Osteocyte (in vitro differentiated cells): Measurements from ENCODE around the gene USP37. TPM values are rescaled to one million over a fixed set of nuclear protein-coding genes. Genes with fewer than 3 reads are reported as not detected.

ENCODE experiments used
- DNase-seq: peaks from one replicate; pipeline ENCODE4 v3.0.0; 2021; ENCODE audit warnings: mixed read lengths; ENCODE audit not compliant: unreplicated experiment; ENCODE audit errors: extremely low spot score
- H3K27ac Mint-ChIP-seq: one replicate; pipeline ENCODE4 v1.8.0; 2021; ENCODE audit warnings: mild to moderate bottlenecking, mixed read lengths; ENCODE audit not compliant: unreplicated experiment
- H3K27me3 Mint-ChIP-seq: one replicate; pipeline ENCODE4 v1.8.0; 2021; ENCODE audit warnings: mixed read lengths; ENCODE audit not compliant: unreplicated experiment
- H3K36me3 Mint-ChIP-seq: one replicate; pipeline ENCODE4 v1.8.0; 2021; ENCODE audit warnings: mixed read lengths; ENCODE audit not compliant: unreplicated experiment
- H3K4me1 Mint-ChIP-seq: one replicate; pipeline ENCODE4 v1.8.0; 2021; ENCODE audit warnings: mixed read lengths; ENCODE audit not compliant: unreplicated experiment
- H3K4me3 Mint-ChIP-seq: one replicate; pipeline ENCODE4 v1.8.0; 2021; ENCODE audit warnings: mild to moderate bottlenecking, moderate library complexity, mixed read lengths; ENCODE audit not compliant: unreplicated experiment
- H3K9me3 Mint-ChIP-seq: one replicate; pipeline ENCODE4 v1.8.0; 2021; ENCODE audit warnings: mixed read lengths; ENCODE audit not compliant: unreplicated experiment
- CTCF ChIP-seq: fragments of 200-600 bp; sonication (generic); IDR thresholded peaks from 2 replicates; pipeline ENCODE4 v1.5.0; 2021; ENCODE audit warnings: antibody characterized with exemption, mild to moderate bottlenecking, moderate library complexity
- total RNA-seq: library from RNA; stranded (reverse); gene quantifications from 2 replicates; pipeline ENCODE4 v1.2.1, GENCODE V29; 2021

Gene USP37
- total RNA-seq, 1 donor from 2014 or later: 14.6 TPM

GRCh38 chr2:218434456-218434855, 133.7 kb downstream of the USP37 start:
- Mint-ChIP-seq H3K27me3 (no peaks in the 10 kb centered on the region), H3K27ac (no peak overlapping the region), H3K4me1 (no peaks in the 10 kb centered on the region), H3K9me3 (no peaks in the 10 kb centered on the region), H3K4me3 (no peak overlapping the region), H3K36me3 (no peaks in the 10 kb centered on the region)
- no peak for DNase-seq
- no peak for TF ChIP-seq CTCF

GRCh38 chr2:218432676-218433365, 135.3 kb downstream of the USP37 start:
- no peaks in the 10 kb centered on the region for H3K9me3 Mint-ChIP-seq
- DNase-seq: no peak

GRCh38 chr2:218431878-218432277, 136.3 kb downstream of the USP37 start:
- no peaks in the 10 kb centered on the region for H3K36me3 Mint-ChIP-seq
- no peaks in the 10 kb centered on the region for H3K27me3 Mint-ChIP-seq
- H3K9me3 Mint-ChIP-seq: no peaks in the 10 kb centered on the region
- TF ChIP-seq CTCF: no peak
- H3K4me3 Mint-ChIP-seq: no peak overlapping the region
- no peaks in the 10 kb centered on the region for H3K4me1 Mint-ChIP-seq
- no peak for DNase-seq
- H3K27ac Mint-ChIP-seq: no peak overlapping the region

More at GRCh38 chr2:218432676-218433365, 135.3 kb downstream of the USP37 start:
- Mint-ChIP-seq H3K27me3 (no peaks in the 10 kb centered on the region), H3K36me3 (no peaks in the 10 kb centered on the region), H3K4me1 (no peaks in the 10 kb centered on the region), H3K27ac (no peak overlapping the region), H3K4me3 (no peak overlapping the region)
- TF ChIP-seq CTCF: no peak

- no peaks in the 10 kb centered on the region for H3K27me3 Mint-ChIP-seq
- no peak overlapping the region for H3K4me3 Mint-ChIP-seq
- no peaks in the 10 kb centered on the region for H3K4me1 Mint-ChIP-seq
- no peak overlapping the region for H3K27ac Mint-ChIP-seq
- no peak for DNase-seq
- no peaks in the 10 kb centered on the region for H3K36me3 Mint-ChIP-seq
- TF ChIP-seq CTCF: no peak
- H3K9me3 Mint-ChIP-seq: no peaks in the 10 kb centered on the region
Observed at GRCh38 chr2:218430721-218431120, 137.4 kb downstream of the USP37 start.

- no peak for DNase-seq
- Mint-ChIP-seq H3K4me1 (no peaks in the 10 kb centered on the region), H3K27ac (no peak overlapping the region), H3K27me3 (no peaks in the 10 kb centered on the region), H3K9me3 (no peaks in the 10 kb centered on the region), H3K36me3 (no peaks in the 10 kb centered on the region), H3K4me3 (no peak overlapping the region)
- TF ChIP-seq CTCF: no peak
Observed at GRCh38 chr2:218429911-218430692, 138.0 kb downstream of the USP37 start.
